ENCODE results near the gene ZNF813.

The ZNF813 gene

DNA sequence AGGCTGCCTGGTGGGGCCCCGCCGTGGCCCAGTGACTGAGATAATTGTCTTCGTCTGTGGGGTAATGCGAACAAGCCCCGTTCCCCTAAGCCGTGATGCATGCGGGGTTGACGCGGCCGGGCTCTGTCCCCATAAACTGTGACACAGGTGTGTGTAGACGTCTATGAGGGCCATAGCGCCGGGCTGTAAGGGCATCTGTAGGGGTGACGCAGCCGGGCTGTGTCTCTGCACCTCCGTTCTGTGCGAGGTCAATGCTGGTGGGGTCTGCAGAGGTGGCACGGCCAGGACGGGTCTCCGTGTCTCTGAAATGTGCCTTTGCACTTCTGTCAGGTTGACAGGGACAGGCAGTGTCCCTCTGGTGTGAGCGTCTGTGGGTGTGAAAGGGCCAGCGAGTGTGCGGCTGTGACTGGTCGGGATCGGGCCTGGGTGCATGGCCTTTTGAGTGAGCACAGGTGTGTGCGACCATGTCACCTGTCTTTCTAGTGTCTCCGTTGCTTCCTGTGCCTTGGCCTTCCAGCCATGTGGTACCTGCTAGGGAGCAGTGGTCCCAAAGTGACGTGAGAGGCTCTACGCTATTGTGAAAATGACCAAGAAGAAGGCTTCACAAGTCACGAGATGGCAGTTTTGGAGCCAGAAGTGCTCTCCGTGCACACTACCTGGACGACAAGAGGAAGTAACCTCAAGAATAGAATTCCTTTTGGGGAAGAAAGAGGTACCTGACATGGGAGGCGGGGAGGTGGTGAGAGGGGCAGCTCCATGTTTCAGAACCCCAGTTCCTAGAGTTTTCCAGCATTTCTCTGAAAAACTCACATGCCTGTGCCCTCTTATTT lies 54.1 kb downstream of the ZNF813 start:
- no peak for DNase-seq

DNA sequence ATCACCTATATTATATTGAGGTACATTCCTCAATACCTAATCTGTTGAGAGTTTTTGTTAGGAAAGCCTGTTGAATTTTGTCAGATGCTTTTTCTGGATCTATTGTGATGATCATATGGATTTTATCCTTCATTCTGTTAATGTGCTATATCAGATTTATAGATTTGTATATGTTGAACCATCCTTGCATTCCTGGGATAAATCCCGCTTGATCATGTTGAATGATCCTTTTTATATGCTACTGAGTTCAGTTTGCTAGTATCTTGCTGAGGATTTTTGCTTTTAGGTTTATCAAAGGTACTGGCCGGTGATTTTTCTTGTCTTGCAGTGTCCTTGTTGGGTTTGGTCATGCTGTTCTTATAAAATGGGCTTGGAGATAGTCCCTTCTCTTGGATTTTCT lies 58.4 kb downstream of the ZNF813 start:
- DNase-seq = no peak

DNA sequence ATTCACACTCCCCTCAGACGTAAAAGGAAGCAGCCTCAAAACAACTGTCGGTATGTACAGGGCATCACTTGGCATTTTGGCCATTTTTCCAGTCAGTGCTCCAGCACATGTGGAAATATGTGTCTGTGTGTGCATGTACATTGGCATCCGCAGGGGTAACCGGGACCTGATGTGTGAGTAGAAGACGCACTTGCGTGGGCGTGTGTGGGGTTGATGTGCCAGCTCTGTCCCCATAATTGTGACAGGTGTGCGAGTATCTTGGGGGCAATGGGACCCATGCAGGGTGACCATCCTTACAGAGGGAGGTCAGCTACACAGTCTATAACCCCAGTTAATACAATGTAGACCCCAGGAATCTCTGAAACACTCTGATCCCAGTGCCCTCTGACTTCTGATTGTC lies 63.1 kb downstream of the ZNF813 start:
- DNase-seq = no peak

DNA sequence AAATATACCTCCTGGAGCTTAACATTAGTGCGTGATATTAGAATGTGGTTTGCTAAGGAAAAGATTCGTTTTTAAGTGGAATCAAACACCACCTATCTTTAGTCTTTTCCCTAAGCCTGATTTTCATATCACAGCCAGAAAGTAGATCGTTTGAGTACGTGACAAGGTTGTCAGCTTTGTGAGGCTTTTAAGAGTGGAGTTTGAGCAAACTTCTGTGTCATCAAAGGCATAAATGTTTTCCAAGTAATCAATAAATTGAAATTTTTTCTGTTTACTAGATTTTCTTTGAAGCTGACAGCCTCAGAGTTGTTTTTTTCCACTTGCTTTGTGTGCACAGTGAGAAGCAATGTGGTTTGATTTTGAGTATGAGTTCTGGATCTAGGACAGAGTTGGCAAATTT lies 63.9 kb downstream of the ZNF813 start:
- no peak for DNase-seq

DNA sequence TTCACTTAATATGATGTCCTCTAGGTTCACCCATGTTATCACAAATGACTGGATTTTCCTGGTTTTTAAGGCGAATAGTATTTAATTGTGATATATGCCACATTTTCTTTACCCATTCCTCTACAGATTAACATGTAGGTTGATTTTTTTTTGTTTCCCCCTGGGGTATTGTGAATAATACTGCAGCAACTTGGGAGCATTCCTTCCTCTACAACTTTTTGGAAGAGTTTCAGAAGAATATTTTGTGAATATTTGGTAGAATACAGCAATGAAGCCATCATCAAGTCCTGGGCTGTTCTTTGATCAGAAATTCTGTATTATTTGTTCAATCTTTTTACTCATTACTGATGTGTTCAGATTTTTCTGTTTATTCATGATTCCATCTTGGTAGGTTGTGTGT lies 64.8 kb downstream of the ZNF813 start:
- DNase-seq = no peak

DNA sequence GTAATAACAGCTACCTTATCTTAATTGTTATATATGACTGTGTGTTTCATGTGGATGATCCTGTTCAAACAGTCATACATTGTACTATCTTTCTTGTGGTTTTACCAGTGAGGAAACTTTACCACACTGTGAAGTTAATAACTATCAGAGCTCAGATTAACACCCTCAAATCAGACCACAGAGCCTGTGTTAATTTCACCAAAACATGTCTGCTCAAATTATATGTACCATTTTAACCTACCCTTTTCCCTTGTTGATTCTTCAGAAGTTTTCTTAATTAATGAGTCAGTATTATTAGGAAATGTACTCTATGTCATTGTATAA lies 68.7 kb downstream of the ZNF813 start:
- DNase-seq = no peak

DNA sequence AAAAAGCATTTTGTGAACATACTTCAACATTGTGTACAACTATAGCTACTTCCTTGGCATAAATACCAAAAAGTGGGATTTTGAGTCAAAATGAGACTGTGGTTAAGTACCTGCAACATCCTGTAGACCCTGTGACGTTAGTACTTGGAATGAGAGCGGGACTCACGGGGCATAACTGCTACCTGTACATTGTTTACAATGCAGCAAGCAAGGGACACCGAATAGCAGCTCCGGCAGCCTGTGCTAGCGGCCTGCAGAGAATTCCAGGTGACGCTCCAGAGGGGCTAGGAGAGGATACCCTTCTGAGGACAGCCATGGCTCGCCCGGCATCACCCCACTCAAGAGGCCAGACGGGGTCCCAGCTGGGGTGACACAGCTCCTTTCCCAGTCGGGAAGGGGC lies 69.6 kb downstream of the ZNF813 start:
- DNase-seq = no peak

DNA sequence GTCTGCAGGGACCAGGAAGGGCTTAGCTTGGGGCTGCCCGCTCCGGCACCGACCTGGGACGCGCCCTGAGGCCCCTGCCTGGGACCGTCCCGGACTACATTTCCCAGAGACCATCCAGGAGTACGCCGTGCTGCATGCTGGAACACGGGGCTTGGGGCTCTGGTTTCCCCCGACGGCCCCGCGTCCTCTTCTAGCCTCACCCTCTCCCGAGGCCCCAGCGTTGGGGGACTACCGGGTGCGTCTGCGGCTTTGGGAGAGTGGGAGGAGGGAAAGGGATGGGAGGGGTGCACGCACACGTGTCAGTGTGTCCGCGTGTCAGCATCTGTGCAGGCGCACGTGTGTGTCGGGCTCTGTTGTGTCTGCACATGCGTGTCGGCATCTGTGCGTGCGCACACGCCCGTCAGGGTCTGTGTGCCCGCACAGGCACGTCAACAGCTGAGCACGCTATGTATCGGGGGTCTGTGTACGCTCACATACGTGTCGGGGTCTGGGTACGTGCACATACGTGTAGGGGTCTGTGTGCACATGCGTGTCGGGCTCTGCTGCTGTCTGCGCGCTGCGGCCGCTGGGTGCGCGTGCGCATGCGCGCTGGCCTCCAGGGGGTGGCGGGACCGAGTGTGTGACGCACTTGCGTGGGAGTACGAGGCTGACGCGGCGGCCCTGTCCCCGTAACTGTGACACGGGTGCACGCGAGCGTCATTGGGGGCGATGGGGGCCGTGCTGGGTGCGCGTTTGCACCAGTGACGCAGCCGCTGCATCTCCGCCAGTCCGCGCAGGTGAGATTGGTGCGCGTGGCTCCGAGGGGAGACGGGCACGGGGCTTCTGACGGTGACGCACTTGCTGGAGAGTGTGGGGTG lies 70.2 kb downstream of the ZNF813 start, which contains the start of gene ZNF331:
Gene ZNF331 (plus strand): TSS at position 625 of the 857 bp plus-strand sequence. CDS start 31,232 bp downstream, outside the sequence.
- peak; percentile 85 for DNase-seq

DNA sequence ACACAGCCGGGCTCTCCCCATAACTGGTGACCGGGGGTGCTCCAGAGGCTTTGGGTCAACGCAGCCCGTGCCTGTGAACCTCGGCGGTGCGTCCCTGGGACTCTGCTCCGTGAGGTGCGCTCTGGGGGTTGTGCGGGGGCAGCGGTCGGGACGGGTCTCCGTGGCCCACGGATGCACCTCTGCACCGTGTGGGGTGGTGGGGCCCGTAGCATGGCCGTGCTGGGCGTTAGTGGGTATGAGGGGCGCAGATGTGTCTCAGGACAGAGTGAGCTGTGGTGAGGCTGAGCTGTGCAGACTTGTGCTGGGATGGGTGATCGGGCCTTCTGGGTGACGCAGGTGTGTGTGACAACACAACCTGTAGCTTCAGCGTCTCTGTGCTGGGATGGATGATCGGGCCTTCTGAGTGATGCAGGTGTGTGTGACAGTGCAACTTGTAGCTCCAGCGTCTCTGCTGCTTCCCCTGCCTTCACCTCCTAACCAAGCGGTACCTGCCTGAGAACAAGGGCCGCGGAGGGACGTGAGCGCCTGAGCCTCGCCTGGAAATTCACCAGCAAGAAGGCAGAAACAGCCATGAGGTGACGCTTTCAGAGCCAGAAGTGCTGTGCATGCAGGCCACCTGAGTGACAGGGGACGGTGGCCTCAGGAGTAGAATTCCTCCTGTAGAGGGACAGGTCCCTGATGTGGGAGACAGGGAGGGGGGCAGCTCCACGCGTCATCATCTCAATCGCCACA lies 71.0 kb downstream of the ZNF813 start:
- DNase-seq = no peak

DNA sequence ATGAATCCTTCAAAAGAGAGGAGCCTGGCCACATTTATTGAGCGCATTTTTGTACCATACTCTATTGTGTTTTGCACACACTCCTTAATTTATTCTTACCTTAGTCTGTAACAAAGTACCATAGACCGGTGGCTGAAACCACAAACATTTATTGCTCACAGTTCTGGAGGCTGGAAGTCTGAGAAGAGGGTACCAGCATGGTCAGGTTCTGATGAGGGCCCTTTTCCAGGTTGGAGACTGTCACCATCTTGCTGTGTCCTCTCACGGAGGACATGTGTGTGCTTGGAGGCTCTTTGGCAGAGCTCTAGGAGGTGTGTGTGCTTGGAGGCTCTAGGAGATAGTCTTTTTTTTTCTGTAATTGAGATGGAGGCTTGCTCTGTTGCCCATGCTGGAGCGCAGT lies 72.6 kb downstream of the ZNF813 start:
- DNase-seq = no peak

DNA sequence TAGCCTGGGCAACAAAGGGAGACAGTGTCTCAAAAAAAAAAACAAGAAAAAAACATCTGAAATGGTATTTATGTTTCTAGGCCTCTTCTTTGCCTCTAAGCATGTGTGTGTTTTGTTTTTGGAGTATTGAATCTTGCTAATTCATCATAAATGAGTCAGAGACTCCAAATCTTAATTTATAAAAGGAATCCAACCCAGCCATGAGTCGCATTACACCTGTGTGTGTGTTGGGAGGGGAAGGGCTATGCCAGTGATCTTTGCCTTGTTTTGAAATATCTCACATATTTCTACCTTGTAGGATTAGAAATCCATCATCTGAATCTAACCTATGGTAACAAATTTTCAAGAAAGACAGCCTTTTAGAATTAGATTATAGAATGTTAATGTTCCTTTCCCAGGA lies 74.4 kb downstream of the ZNF813 start:
- no peak for DNase-seq

DNA sequence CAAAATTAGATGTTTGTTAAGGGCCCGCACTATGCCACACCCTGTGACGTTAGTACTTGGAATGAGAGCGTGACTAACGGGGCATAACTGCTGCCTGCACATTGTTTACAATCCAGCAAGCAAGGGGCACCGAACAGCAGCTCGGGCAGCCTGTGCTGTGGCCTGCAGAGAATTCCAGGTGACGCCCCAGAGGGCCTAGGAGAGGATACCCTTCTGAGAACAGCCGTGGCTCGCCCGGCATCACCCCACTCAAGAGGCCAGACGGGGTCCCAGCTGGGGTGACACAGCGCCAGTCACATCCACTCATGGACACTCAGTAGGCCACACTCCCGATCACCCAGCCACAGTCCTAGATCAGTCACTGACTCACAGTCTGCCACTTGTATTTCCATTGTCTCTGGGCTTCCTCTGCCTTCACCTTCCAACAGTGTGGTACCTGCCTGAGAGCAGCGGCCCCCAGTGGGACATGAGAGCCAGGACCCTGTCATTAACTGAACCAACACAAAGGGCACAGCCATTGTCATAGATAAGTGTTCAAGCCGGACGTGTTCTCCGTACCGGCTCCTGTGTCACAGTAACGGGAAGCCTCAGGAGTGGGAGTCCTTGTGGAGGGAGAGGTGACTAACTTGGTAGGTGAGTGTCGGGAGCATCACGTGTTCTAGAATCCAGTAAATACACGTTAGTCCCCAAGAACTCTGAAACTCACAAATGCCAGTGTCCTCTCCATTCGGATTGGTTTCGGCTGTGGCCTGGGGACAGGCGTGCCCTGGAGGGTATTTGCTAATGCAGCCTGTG lies 77.9 kb downstream of the ZNF813 start:
- DNase-seq = no peak

Data from activated CD4-positive, alpha-beta T cell treated with anti-CD3 and anti-CD28 coated beads for 1 hour (primary cell).